ENCODE results near the gene BCAN.

The BCAN gene

DNA sequence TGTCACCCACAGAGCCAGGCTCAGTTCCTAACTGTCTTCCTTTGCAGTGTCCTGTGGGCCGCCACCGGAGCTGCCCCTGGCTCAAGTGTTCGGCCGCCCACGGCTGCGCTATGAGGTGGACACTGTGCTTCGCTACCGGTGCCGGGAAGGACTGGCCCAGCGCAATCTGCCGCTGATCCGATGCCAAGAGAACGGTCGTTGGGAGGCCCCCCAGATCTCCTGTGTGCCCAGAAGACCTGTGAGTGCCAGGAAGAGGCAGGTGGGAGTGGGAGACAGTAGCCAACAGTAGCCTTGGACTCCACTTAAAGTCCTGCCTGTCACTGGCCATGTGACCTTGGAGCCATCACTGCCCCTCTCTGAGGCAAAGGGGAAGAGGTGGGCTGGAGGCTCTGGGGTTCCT is 16.6 kb downstream of the BCAN start:
- Histone ChIP-seq H3F3A (ENCODE audit: insufficient read depth, low read length) (peaks cover 29% of the 10 kb centered on the region), H3K4me2 (ENCODE audit: low read depth, low read length) (peak overlapping the region; percentile 76), H4K20me1 (ENCODE audit: insufficient read depth, low read length) (peaks cover 37% of the 10 kb centered on the region), H3K9ac (ENCODE audit: low read length) (no peak overlapping the region), H3K4me1 (ENCODE audit: low read length) (peaks cover 41% of the 10 kb centered on the region), H3K9me3 (replicated peaks; ENCODE audit: insufficient read depth, low read length) (no peaks in the 10 kb centered on the region), H3K27me3 (replicated peaks; ENCODE audit: insufficient read depth, low read length) (no peaks in the 10 kb centered on the region), H3K4me3 (ENCODE audit: low read length) (no peak overlapping the region), H2AFZ (ENCODE audit: low read length) (no peak overlapping the region), H3K9me2 (replicated peaks; ENCODE audit: insufficient read depth, low read length) (no peaks in the 10 kb centered on the region), H3K79me2 (ENCODE audit: low read length) (peaks cover 82% of the 10 kb centered on the region), H3K27ac (ENCODE audit: low read length) (no peak overlapping the region), H3K36me3 (replicated peaks; ENCODE audit: insufficient read depth, low read length) (no peaks in the 10 kb centered on the region)
- TF ChIP-seq, protein P1, sequence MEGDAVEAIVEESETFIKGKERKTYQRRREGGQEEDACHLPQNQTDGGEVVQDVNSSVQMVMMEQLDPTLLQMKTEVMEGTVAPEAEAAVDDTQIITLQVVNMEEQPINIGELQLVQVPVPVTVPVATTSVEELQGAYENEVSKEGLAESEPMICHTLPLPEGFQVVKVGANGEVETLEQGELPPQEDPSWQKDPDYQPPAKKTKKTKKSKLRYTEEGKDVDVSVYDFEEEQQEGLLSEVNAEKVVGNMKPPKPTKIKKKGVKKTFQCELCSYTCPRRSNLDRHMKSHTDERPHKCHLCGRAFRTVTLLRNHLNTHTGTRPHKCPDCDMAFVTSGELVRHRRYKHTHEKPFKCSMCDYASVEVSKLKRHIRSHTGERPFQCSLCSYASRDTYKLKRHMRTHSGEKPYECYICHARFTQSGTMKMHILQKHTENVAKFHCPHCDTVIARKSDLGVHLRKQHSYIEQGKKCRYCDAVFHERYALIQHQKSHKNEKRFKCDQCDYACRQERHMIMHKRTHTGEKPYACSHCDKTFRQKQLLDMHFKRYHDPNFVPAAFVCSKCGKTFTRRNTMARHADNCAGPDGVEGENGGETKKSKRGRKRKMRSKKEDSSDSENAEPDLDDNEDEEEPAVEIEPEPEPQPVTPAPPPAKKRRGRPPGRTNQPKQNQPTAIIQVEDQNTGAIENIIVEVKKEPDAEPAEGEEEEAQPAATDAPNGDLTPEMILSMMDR (IDR thresholded peaks at IDR 0.05; ENCODE audit: low read length), result no peak
- TF ChIP-seq EZH2 (optimal IDR thresholded peaks at IDR 0.05; ENCODE audit: low read depth, low read length) (no peak), EZH2phosphoT487 (IDR thresholded peaks at IDR 0.05; ENCODE audit: low read length) (no peak)
- DNase-seq, result no peak

DNA sequence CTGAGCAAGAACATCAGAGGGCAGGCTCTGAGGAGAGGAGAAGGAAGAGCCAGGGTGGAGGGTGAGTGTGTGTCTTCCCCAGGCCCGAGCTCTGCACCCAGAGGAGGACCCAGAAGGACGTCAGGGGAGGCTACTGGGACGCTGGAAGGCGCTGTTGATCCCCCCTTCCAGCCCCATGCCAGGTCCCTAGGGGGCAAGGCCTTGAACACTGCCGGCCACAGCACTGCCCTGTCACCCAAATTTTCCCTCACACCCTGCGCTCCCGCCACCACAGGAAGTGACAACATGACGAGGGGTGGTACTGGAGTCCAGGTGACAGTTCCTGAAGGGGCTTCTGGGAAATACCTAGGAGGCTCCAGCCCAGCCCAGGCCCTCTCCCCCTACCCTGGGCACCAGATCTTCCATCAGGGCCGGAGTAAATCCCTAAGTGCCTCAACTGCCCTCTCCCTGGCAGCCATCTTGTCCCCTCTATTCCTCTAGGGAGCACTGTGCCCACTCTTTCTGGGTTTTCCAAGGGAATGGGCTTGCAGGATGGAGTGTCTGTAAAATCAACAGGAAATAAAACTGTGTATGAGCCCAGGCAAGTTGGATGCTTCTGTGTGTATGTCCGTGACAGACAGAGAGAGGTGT is 17.1 kb downstream of the BCAN start:
- Histone ChIP-seq H3K9me3 (replicated peaks; ENCODE audit: insufficient read depth, low read length) (no peaks in the 10 kb centered on the region), H3K79me2 (ENCODE audit: low read length) (peaks cover 77% of the 10 kb centered on the region), H3K4me2 (ENCODE audit: low read depth, low read length) (peak overlapping the region; percentile 97), H3K4me1 (ENCODE audit: low read length) (peaks cover 47% of the 10 kb centered on the region), H3K9me2 (replicated peaks; ENCODE audit: insufficient read depth, low read length) (no peaks in the 10 kb centered on the region), H4K20me1 (ENCODE audit: insufficient read depth, low read length) (peaks cover 37% of the 10 kb centered on the region), H3K36me3 (replicated peaks; ENCODE audit: insufficient read depth, low read length) (no peaks in the 10 kb centered on the region), H3K27ac (ENCODE audit: low read length) (no peak overlapping the region), H3K4me3 (ENCODE audit: low read length) (peak overlapping the region; percentile 87), H3K27me3 (replicated peaks; ENCODE audit: insufficient read depth, low read length) (no peaks in the 10 kb centered on the region), H2AFZ (ENCODE audit: low read length) (no peak overlapping the region), H3F3A (ENCODE audit: insufficient read depth, low read length) (peaks cover 29% of the 10 kb centered on the region), H3K9ac (ENCODE audit: low read length) (peak overlapping the region; percentile 79; the same call in 1 of the 2 replicates)
- no peak for DNase-seq
- TF ChIP-seq EZH2phosphoT487 (IDR thresholded peaks at IDR 0.05; ENCODE audit: low read length), result no peak
- TF ChIP-seq EZH2 (optimal IDR thresholded peaks at IDR 0.05; ENCODE audit: low read depth, low read length), result no peak

DNA sequence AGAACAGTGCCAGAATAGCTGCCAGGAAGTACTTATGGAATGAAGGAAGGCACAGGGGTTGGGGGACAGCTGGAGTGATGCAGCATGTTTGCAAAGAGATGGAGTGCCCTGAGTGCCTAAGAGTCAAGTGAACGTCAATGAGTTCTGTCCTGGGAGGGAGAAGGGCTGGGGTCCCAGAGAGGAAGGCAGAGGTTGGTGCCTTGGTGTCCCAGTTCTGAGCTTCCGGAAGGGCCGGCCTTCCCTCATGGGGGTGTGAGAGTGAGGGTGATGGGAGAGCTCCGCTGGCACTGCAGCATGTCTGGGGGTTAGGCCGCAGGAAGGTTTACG is 17.7 kb downstream of the BCAN start:
- H3K27ac ChIP-seq (ENCODE audit: low read length), result no peak overlapping the region

More for the DNA sequence above, 17.7 kb downstream of the BCAN start:
- Histone ChIP-seq H3K9me3 (replicated peaks; ENCODE audit: insufficient read depth, low read length) (no peaks in the 10 kb centered on the region), H3K79me2 (ENCODE audit: low read length) (peaks cover 71% of the 10 kb centered on the region), H4K20me1 (ENCODE audit: insufficient read depth, low read length) (peaks cover 32% of the 10 kb centered on the region), H3K4me3 (ENCODE audit: low read length) (peak overlapping the region; percentile 87), H3K4me2 (ENCODE audit: low read depth, low read length) (peak overlapping the region; percentile 97), H2AFZ (ENCODE audit: low read length) (peak overlapping the region; percentile 18; the same call in 1 of the 2 replicates), H3K36me3 (replicated peaks; ENCODE audit: insufficient read depth, low read length) (no peaks in the 10 kb centered on the region), H3K27me3 (replicated peaks; ENCODE audit: insufficient read depth, low read length) (no peaks in the 10 kb centered on the region), H3K9me2 (replicated peaks; ENCODE audit: insufficient read depth, low read length) (no peaks in the 10 kb centered on the region), H3F3A (ENCODE audit: insufficient read depth, low read length) (peaks cover 29% of the 10 kb centered on the region), H3K9ac (ENCODE audit: low read length) (peak overlapping the region; percentile 79), H3K4me1 (ENCODE audit: low read length) (peaks cover 52% of the 10 kb centered on the region)
- DNase-seq, result no peak
- TF ChIP-seq, protein P1 (IDR thresholded peaks at IDR 0.05; ENCODE audit: low read length), result no peak
- TF ChIP-seq EZH2phosphoT487 (IDR thresholded peaks at IDR 0.05; ENCODE audit: low read length) (no peak), EZH2 (optimal IDR thresholded peaks at IDR 0.05; ENCODE audit: low read depth, low read length) (no peak)
